GM12874 (cell line): ENCODE data around the gene UNKL.

Source experiments
- CTCF ChIP-seq: IDR thresholded peaks from 2 replicates; pipeline ENCODE4 v1.5.1; 2011; ENCODE audit warnings: low read depth, mild to moderate bottlenecking, control low read depth, low read length, moderate library complexity; ENCODE audit not compliant: insufficient read depth

Gene UNKL

DNA sequence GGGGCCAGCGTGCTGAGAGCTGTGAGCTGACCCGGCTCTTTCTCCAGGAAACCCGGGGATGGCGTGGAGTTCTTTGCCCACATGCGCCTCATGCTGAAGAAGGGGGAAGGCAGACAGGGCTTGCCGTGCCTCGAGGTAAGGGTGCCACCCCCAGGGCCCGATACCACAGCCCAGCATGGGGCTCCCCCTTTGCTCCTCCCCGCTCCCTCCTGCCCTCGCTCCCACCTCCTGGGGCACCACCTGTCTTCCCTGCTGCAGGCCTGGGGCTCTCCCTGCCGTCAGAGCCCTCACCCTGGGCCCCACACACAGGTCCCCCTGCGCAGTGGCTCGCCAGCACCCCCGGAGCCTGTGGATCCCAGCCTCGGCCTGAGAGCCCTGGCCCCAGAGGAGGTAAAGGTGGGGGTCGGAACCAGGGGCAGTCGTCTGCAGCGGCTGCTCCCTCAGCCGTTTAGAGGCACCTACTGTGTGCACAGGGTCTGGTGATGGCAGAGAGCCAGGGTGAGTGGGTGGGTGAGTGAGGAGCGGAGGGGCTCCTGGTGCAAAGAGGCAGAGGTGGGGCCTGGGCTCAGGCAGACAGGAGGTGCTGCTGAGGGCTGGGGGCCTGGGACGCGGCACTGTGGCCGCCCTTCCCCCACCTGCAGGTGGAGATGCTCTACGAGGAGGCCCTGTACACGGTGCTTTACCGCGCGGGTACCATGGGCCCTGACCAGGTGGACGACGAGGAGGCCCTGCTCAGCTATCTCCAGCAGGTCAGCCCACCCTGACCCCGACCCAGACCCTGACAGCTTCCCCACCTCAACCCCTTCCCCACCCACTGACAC lies 75.4 kb downstream of the UNKL start:
- no peak for TF ChIP-seq CTCF

- peak; percentile 68 for TF ChIP-seq CTCF
These were observed 76.3 kb downstream of the UNKL start for GRCh38 chr16:1338119-1338730.

DNA sequence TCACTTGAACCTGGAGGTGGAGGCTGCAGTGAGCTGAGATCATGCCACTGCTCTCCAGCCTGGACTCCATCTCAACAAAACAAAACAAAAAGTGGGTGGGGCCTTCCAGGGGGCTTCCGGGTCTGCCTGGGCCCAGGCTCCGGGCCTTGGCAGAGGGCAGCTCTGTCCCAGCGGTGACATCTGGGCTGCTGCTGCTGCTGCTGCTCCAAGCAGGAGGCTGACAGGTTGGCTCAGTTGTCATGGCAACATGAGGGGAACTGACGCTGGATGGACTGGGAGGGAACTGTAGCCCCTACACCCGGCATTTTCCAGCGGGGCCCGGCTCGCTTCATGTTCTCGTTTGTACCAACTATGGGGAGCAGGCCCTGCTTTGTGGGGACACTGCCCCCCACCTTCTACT lies 77.0 kb downstream of the UNKL start:
- TF ChIP-seq CTCF, result no peak

GRCh38 chr16:1336619-1337018 lies 77.9 kb downstream of the UNKL start:
- no peak for TF ChIP-seq CTCF

GRCh38 chr16:1335996-1336395 lies 78.5 kb downstream of the UNKL start:
- TF ChIP-seq CTCF, result no peak

DNA sequence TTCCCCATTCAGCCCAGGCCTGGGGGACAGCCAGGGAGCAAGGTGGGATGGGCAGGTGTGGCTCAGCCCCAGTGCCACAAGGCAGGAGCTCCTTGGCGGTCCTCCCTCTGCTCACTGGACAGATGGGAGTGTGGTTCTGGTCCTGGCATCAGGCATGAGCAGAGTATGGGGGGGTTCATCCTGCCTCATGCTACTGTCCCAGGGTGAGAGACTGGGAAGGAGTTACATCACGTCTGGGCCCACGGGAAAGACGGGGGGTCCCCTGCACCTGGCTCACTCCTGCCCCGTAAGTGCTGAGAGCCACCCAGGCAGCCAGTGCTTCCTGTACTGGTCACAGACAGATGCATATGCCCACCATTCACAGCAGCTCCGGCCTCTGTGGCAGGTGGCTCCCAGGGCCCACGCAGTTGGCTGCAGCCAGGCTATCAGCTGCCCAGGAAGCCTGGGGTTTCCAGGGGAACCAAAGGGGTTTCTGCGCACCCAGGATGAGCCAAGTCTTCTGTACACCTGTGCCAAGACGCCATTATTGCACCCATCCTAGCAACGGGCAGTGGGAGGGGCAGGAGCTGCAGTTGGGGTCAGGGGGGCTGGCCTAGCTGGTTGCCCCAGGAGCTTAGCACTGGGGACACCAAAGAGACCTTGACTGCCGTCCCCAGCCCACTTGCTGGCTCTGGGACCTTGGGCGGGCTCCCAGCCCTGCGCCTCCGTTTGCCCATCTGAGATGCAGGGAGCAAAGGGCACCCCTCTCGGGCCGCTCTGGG lies 79.1 kb downstream of the UNKL start:
- no peak for TF ChIP-seq CTCF

GRCh38 chr16:1334739-1335138 lies 79.8 kb downstream of the UNKL start:
- TF ChIP-seq CTCF, result no peak
